Fibroblast of gingiva (primary cell): Measurements from ENCODE around the gene PTPRN2.
"Not testable (repeated sequence)": the region's sequence is repeated elsewhere in the genome, so short reads cannot be mapped to it uniquely, and the experiment has no call there.

Experiments used
- DNase-seq: peaks from one replicate; pipeline ENCODE4 v3.0.0-alpha.2; 2011; ENCODE audit warnings: low read depth

PTPRN2 gene

GRCh38 chr7:157992511-157993160 lies 595.0 kb downstream of the PTPRN2 start:
- DNase-seq = no peak

- no peak for DNase-seq
These were observed 595.9 kb downstream of the PTPRN2 start for GRCh38 chr7:157991761-157992160.

GRCh38 chr7:157991351-157991750 lies 596.3 kb downstream of the PTPRN2 start:
- DNase-seq = no peak

GRCh38 chr7:157990881-157991250 lies 596.8 kb downstream of the PTPRN2 start:
- DNase-seq = no peak

GRCh38 chr7:157990226-157990880 lies 597.3 kb downstream of the PTPRN2 start:
- no peak for DNase-seq

GRCh38 chr7:157989589-157989988 lies 598.0 kb downstream of the PTPRN2 start:
- no peak for DNase-seq

- no peak for DNase-seq
These were observed 599.7 kb downstream of the PTPRN2 start for GRCh38 chr7:157987906-157988305.

- no peak for DNase-seq
These were observed 601.6 kb downstream of the PTPRN2 start for GRCh38 chr7:157986051-157986450.

GRCh38 chr7:157985636-157986035 lies 602.0 kb downstream of the PTPRN2 start:
- no peak for DNase-seq

- no peak for DNase-seq
These were observed 603.0 kb downstream of the PTPRN2 start for GRCh38 chr7:157984423-157985163.

- no peak for DNase-seq
These were observed 603.9 kb downstream of the PTPRN2 start for GRCh38 chr7:157983502-157984422.

GRCh38 chr7:157981778-157982177 lies 605.8 kb downstream of the PTPRN2 start:
- no peak for DNase-seq

- no peak for DNase-seq
These were observed 606.8 kb downstream of the PTPRN2 start for GRCh38 chr7:157980774-157981173.

GRCh38 chr7:157980341-157980731 lies 607.3 kb downstream of the PTPRN2 start:
- DNase-seq = not testable (repeated sequence)

- DNase-seq = no peak
These were observed 607.8 kb downstream of the PTPRN2 start for GRCh38 chr7:157979636-157980340.

GRCh38 chr7:157978766-157979165 lies 608.9 kb downstream of the PTPRN2 start:
- DNase-seq = no peak

GRCh38 chr7:157977717-157978496 lies 609.7 kb downstream of the PTPRN2 start:
- no peak for DNase-seq

GRCh38 chr7:157977306-157977705 lies 610.3 kb downstream of the PTPRN2 start:
- no peak for DNase-seq

GRCh38 chr7:157976406-157976805 lies 611.2 kb downstream of the PTPRN2 start:
- DNase-seq = no peak
